Astrocyte of the spinal cord (primary cell): ENCODE results near the gene DTX2.
"Not testable (repeated sequence)": the region's sequence is repeated elsewhere in the genome, so short reads cannot be mapped to it uniquely, and the experiment has no call there.

Source experiments
- DNase-seq: peaks from one replicate; pipeline ENCODE4 v3.0.0; 2011; ENCODE audit warnings: low read depth, low spot score
- H3K4me3 ChIP-seq: 2 replicates; pipeline ENCODE4 v1.5.1; 2011; ENCODE audit warnings: low read depth, mild to moderate bottlenecking, low read length, moderate library complexity
- in situ Hi-C: cut with HindIII; loops from 2 replicates; pipeline ENCODE4 v1.10.0; 2017; ENCODE audit warnings: low sequenced_read_pairs
- TF ChIP-seq, protein P1 (sequence below): IDR thresholded peaks from 2 replicates; pipeline ENCODE4 v1.5.1; 2012; ENCODE audit warnings: low read depth, mild to moderate bottlenecking, low read length, inconsistent platforms

Gene DTX2

DNA sequence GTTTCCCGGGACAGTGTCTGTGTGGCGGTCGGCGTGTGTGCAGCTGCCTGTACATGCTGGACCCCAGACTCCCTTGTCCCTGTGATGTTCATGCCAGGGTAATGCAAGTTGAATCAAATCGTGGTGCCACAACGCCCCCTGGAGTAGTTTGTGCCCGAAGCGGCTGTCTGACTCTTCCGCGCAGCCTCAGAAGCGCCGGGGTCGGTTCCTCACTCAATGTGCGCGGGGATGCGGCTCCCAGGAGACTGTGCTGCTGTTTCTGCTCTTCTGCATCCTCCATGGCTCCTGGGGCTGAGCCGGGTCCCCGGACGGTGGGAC lies 38.4 kb downstream of the DTX2 start:
- in situ Hi-C loops, H3K4me3 ChIP-seq, DNase-seq: not testable (repeated sequence)

DNA sequence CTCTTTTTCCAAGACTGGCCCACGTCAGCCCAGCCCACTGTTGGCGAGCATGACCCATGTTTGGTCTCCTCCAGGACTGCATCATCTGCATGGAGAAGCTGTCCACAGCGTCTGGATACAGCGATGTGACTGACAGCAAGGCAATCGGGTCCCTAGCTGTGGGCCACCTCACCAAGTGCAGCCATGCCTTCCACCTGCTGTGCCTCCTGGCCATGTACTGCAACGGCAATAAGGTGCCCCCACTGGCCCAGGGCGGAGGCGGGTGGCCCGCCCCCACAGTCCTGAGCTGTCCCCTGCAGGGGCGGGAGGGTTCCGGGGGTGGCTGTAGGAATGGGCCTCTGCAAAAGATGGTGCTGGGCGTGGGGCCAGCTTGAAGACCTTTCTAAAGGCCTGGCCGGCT lies 40.7 kb downstream of the DTX2 start:
- in situ Hi-C loops, DNase-seq: not testable (repeated sequence)

DNA sequence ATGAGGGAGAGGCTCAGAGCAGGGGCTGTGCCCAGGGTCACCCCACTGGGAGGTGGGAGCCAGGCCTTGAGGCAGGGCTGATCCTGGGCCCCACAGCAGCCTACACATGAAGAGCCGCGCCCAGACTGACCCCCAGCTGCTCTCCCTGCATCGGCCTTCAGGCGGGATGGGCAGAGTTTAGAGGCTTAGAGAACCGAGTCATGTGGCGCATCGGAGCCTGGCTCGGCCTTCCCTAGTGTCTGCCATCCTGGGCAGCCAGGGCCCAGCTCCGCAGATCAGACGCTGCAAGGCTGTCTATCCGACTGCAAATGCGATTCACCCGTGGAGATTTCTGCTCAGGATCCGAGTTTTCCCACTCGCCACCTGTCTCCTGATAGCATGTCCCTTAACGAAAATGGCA lies 41.3 kb downstream of the DTX2 start:
- in situ Hi-C loops, DNase-seq, H3K4me3 ChIP-seq: not testable (repeated sequence)

More for the DNA sequence above, 40.7 kb downstream of the DTX2 start:
- H3K4me3 ChIP-seq = not testable (repeated sequence)

DNA sequence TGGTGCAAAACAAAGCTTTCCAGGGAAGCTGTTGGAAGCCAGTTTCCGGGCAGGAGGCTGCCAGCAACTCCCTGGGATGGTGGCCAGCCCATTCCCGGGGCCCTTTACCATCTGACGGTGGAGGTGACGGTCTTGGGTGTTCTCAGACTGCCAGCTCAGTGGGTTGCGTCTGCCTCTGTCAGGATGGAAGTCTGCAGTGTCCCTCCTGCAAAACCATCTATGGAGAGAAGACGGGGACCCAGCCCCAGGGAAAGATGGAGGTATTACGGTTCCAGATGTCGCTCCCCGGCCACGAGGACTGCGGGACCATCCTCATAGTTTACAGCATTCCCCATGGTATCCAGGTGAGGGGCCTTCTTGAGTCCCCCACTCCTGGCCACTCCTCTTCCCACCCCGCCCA lies 41.7 kb downstream of the DTX2 start:
- in situ Hi-C loops, DNase-seq, H3K4me3 ChIP-seq: not testable (repeated sequence)

DNA sequence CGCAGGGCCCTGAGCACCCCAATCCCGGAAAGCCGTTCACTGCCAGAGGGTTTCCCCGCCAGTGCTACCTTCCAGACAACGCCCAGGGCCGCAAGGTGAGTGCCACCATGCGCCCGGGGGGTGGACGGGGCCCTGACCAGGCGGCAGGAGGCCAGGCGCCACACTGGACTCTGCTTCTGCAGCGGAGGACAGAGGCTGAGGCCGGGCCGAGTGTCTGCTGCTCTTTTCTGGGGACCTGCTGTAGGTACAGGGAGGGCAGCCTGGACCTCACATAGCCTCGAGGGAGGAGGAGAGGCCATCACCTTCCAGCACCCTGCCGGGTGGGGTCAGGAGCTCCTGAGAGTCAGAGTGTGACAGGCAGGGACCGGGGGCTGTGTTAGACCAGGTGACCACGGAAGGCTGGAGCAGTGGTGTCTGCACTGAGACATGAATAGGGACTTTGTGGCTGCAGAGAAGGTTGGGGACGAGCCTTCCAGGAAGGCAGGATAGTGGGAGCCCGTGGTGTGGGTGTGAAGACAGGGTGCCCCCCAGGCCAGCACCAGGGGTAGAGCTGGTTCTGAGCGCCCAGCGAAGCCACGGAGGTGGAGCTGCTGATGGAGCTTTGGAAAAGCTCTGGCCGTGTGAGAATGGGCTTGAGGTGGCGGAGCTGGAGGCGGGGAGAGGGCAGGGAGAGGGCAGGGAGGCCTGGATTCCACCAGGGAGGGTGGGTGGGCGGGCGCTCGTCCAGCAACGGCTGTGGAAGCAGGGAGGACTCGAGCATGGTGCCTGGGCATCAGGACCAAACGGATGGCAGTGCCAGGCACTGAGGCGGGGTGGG lies 43.0 kb downstream of the DTX2 start:
- DNase-seq, in situ Hi-C loops, H3K4me3 ChIP-seq: not testable (repeated sequence)

DNA sequence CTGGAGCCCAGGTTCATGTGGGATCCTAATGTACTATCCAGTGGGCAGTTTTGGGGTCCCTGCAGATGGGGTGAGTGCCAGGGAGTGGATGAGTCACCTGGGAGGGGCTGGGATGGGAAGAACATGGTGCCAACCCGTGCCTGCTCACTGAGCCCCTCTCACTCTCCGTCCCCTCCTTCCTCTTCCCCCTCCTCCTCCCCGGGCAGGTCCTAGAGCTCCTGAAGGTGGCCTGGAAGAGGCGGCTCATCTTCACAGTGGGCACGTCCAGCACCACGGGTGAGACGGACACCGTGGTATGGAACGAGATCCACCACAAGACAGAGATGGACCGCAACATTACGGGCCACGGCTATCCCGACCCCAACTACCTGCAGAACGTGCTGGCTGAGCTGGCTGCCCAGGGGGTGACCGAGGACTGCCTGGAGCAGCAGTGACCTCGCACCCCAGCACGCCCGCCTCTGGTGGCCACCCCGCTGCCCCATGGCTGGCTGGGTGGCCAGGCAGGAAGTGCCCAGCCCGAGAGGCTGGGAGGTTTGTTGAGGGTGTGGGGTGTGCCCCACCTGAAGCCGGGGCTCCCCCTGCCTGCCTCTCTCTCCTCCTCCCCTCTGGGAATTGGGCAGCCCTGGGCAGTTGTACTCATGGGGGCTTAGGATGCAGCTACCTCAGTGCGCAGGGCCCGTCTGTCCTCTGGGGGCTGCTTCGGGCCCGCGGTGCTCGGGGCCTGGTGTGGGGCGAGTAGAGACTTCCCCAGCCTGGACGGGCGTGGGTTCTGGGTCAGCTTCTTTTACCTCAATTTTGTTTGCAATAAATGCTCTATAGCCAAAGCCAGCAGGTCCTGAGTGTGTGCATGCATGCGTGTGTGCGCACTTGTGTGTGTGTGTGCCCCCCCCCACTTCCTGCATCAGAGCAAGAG lies 43.9 kb downstream of the DTX2 start:
- no peak overlapping the region for H3K4me3 ChIP-seq
- no peak for DNase-seq
- in situ Hi-C loops = no loop called here
- TF ChIP-seq, protein P1, sequence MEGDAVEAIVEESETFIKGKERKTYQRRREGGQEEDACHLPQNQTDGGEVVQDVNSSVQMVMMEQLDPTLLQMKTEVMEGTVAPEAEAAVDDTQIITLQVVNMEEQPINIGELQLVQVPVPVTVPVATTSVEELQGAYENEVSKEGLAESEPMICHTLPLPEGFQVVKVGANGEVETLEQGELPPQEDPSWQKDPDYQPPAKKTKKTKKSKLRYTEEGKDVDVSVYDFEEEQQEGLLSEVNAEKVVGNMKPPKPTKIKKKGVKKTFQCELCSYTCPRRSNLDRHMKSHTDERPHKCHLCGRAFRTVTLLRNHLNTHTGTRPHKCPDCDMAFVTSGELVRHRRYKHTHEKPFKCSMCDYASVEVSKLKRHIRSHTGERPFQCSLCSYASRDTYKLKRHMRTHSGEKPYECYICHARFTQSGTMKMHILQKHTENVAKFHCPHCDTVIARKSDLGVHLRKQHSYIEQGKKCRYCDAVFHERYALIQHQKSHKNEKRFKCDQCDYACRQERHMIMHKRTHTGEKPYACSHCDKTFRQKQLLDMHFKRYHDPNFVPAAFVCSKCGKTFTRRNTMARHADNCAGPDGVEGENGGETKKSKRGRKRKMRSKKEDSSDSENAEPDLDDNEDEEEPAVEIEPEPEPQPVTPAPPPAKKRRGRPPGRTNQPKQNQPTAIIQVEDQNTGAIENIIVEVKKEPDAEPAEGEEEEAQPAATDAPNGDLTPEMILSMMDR = no peak

DNA sequence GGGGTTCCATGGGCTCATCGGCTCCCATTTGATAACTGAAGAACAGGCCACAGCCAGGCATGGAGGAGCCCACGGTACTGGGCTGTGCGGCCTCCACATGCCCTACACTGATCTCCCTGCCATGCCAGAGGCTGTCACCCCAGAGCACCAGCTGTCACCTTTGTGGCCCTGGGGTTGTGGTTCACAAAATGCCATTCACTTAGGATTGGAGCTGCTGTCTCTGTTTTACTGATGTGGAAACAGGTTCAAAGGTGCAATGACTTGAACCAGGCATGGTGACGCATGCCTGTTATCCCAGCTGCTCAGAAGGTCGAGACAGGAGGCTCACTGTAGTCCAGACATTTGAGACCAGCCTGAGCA lies 44.6 kb downstream of the DTX2 start:
- in situ Hi-C loops = no loop called here
- TF ChIP-seq, protein P1 = no peak
- no peak for DNase-seq
- H3K4me3 ChIP-seq = no peak overlapping the region

DNA sequence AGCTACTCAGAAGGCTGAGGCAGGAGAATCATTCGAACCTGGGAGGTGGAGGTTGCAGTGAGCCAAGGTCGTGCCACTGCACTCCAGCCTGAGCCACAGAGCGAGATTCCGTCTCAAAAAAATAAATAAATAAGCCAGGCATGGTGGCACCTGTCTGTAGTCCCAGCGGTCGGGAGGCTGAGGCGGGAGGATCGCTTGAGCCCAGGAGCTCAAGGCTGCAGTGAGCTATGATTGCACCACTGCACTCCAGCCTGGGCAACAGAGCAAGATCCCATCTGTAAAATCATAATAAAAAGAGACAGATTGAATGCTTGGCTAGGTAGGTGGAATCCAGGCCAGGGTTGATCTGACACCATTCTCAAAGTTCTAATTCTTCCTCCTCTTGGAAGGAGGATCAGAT lies 45.1 kb downstream of the DTX2 start:
- DNase-seq, in situ Hi-C loops, H3K4me3 ChIP-seq: not testable (repeated sequence)

DNA sequence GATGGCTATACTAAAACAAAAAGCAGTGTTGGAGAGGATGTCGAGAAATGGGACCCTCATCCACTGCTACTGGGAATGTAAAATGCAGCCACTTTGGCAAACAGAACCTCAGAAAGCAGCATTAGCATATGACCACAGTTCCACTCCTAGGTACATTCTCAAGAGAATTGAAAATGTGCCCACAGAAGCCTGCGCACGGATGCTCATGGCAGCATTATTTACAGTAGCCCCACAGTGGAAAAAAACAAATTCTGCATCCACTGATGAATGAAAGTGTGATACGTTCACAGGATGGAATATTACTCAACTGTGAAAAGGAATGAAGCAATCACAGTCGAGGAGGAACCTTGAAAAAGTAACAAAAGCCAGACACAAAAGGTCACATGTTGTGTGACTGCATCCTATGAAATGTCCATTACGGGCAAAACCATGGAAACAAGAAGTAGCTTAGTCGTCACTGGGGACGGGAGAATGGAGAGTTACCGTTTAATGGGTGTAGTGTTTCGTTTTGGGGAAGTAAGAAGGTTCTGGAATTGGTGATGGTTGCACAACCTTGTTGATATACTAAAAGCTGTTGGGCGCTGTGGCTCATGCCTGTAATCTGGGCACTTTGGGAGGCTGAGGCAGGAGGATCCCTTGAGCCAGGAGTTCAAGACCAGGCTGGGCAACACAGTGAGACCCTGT lies 46.4 kb downstream of the DTX2 start:
- no peak overlapping the region for H3K4me3 ChIP-seq
- no peak for DNase-seq
- in situ Hi-C loops = no loop called here
- TF ChIP-seq, protein P1 = no peak
